ENCODE results near the gene JMJD1C.
A peak's percentile ranks its signal among the peaks of the same experiment; 100 is the strongest.

The JMJD1C gene

DNA sequence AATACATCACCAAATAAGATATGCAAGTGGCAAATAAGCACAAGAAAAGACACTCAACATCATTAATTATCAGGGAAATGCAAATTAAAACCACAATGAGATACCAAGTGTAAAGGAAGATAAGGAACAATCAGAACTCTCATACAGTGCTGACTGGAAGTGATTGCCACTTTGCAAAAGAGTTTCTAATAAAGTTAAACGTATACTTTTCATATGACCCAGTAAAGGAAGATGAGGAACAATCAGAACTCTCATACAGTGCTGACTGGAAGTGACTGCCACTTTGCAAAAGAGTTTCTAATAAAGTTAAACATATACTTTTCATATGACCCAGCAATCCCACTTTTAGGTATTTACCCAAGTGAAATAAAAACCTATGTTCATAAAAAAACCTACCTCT is 12.2 kb upstream of the JMJD1C start:
- DNase-seq, result no peak

DNA sequence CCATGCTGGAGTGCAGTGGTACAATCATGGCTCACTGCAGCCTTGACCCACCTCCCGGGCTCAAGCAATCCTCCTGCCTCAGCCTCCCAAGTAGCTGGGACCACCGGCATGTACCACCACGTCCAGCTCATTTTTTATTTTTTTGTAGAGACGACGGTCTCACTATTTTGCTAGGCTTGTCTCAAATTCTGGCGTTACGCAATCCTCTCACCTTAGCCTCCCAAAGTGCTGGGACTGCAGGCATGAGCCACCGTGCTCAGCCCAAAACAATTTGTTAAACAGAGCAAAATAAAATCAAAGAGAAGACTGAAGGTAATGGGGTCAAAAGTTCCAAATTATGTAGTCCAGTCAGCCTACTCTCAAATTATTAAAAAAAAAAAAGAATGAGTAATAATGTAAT is 8.7 kb upstream of the JMJD1C start:
- DNase-seq, result no peak

DNA sequence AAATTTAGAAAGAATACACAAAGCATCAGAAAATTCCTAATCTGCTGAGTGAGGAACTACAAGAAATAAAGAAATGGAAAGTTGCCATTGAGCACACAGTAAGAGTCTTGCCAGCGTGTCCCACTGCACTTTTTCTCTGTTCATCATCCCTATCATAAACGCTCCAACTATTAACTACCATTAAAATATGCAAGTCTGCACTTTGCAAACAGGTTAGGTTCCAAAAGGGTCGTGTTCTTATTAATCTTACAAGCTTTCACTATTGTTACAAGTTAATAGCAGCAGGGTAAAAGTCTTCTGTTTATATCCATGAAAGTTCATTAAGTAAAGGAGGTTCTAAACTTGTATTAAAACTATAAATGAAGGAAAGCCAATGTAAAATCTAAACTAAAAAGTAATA is 5.2 kb upstream of the JMJD1C start:
- DNase-seq, result no peak

DNA sequence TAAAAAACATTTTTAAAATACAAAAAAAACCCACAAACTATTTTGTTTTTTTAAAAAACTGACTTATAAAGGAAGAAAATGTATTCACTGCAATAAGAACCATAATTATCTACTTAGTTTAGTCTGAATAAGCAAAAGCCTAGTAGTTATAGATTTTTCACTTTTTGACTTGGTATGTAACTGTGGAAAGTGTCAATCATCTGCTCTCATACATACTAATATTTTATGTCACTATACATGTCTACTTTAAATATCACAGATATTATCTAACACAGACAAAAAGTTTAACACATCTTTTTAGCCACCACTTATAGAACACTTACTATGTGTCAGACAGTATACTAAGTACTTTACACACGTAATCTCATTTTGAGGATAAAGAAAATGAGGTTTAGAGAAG is 3.2 kb upstream of the JMJD1C start:
- DNase-seq, result no peak

DNA sequence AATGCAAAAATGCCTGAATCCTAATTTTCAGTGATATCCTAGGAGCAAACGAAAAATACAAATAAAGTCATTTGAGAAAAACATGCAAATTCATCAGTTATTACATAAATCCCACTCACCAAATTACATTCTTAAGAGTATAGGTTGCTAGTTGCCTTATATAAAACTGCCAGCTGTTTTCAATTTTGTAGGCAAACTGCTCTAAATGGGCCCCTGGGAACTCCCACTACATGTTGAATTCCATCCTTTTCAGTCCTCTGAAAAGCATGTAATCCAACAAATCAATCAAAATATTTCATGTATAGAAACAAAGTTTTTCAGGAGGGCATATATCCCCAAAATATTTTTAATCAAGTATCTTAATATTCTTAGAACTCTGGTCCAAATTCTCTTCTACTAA is 2.1 kb upstream of the JMJD1C start:
- no peak for DNase-seq

DNA sequence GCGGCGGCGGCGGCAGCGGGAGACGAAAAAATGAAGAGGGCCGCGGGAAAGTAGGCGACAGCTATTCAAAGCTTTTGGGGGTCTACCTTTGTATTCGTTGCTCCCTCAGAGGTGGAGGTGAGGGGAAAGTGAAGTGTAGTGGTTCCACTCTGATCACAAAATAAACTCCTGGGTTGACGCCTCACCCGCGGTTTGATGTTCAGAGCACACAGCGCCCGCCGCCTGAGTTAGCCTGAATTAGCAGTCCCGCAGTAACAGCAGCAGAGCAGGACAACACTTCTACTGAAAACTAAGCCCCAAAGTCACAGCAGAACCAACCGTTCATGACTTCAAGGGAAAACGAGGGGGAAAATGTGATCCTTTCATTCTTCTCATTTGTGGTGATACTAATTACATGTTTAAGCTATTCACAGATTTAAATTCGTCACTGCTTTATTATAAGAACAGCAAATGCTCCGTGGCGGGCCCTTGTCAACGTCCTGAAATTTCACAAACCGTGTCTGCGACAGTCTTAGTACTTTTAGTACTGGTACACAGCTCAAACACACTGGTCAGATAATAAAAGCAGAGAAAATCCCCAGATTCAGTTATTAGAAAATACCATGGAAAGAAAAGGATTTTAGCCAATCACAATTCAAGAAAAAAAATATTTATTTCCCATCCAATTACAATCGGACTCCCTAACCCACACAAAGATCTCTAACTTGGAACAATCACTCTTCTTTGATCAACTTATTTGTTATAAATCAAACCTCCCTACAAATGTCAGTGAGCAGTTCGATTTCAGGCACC is 563 bp upstream of the JMJD1C start:
- DNase-seq, result peak; percentile 29

DNA sequence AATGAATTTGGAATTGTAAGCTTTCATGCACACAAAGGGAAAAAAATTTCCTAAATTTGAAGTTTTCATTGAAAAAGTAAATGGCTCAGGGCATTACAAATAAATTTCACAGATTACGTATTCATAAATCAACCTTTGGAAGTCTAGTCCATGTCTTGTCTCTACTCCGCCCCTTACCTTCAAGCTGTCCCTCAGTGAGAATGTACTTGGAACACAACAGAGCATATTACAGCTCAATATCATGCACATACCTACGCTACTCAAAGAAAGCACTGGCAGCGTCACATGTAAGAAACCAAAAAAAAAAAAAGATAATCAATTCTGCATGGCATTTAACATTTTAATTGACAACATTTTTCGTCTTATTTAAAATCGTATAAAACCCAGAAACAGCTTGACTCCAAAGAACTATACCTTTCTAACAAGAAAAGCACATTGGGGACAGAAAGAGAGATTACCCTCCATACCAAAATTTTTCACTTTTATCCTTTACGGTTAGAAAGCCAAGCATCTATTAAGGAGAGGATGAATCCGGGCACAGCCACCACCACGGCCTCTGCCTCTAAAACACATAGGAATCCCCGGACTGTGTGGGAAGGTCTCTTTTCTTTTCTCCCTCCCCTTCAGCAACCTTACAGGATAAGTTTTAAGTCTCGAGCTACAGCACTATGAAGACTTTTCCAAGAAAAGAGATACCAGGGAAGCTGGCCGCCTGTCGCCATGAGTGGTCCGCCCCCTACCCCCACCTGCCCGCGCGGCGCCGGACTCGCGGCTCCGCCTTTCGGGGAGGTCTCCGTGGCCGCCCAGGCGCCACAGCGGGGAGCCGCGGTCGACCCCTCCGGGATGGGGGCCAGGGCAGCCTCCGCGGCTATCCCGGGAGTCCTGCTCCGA is 1.1 kb downstream of the JMJD1C start:
- peak; percentile 41 for DNase-seq

DNA sequence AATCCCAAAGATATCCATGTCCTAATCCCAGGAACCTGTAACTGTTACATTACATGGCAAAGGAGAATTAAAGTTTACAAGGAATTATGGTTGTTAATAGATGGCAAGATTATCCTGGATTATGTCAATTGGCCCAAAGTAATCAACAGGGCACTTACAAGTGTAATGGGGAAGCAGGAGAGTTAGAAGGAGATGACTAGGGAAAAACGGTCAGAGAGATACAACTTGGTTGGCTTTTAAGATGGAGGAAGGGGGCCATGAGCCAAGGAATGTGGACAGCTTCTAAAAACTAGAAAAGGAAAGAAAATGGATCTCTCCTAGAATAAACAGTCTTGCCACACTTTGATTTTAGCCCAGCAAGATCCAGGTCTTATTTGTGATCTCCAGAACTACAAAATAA is 3.3 kb downstream of the JMJD1C start:
- no peak for DNase-seq

DNA sequence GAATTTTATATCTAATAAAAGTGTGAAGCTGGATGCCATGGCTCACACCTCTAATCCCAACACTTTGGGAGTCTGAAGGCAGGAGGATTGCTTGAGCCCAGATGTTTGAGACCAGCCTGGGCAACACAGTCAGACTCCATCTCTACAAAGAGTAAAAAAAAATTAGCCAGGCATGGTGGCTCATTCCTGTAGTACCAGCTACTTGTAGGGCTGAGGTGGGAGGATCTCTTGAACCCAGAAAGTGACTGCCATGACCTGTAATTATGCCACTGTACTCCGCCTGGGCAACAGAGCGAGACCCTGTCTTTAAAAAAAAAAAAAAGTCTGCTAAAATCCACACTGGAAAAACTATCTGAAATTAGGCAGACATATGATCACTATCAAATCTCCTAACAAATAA is 7.6 kb downstream of the JMJD1C start:
- DNase-seq, result no peak

DNA sequence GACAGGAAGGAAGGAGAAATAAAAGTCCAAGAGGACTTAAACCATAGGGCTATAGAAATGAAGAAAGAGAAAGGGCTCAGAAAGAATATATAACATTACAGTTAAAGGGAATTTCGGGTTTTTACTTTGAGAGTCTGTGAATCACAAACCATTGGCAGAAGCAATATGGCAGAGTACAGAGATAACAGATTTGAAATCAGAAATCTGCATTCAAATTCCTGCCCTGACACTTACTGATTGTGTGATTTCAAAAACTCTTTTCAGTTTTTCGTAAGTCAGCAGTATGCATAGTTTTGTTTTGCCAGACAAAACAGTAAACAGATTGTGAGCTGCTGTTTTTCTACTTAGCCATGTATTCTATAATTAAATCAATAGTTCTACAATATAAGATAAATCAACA is 8.2 kb downstream of the JMJD1C start:
- DNase-seq, result no peak

DNA sequence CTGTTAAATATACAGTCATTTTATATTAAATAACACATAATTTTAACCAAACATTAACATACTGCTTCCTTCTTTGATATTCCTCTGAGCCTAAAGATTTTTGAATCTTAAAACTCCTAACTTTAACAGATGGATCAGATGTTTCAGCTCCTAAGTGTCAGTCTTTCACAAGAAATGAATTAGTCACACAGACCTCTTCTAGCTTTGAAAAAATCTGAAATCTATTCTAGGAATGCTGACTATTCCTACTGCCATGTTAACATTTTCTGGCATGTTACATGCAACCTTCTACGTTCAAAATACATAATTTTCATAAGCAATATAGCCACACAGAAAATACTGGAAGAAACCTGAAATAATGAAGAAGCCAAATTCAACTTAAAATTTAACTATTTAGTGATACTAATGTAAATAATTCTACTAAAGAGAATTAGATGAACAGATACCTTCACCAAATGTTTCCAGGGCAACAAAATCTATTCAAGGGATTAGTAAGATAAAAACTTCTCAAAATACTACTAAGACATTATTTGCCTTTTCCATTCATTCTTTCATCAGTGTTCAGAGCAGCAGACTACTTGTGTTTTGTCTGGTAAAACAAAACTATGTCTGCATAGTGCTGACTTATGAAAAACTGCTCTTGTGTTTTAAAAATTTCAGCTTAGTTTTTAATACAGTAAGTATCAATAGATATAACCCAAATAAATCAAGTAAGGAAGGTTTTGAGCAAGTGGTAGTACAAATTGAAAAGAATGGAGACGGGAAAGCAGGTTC is 9.2 kb downstream of the JMJD1C start:
- DNase-seq, result no peak

DNA sequence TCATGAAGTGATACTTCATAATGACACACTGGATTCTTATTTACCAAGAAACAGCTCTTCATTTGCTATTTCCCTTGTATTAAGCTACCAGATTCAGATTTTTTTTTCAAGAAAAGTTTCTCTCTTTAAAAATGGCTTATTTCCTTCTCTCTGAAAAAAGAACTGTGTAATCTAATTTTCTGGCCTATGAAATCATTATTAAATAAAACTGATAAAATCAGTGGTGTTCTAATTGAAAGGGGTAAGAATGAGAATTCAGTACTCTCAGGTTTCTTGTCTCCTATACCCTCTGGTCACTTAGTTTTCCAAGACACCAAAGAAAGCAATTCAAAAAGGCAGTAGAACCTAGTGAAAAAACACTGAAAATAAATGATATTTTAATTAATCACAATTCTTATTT is 10.3 kb downstream of the JMJD1C start:
- DNase-seq, result no peak

DNA sequence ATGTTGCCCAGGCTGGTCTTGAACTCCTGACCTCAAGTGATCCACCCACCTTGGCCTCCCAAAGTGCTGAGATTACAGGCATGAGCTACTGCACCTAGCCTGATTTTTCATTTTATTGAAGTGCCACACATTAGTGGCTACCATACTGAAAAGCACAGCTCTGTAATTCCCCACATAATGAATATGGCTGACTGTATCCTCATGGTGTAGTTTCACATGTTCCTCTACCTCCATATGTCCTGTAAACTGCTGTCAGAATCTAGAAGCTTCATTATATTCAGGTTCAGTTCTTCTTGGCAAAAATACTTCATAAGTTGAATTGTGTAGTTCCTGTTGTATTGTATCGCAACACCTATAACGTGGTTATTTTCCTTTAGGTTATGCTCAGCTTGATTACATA is 11.1 kb downstream of the JMJD1C start:
- DNase-seq, result no peak

DNA sequence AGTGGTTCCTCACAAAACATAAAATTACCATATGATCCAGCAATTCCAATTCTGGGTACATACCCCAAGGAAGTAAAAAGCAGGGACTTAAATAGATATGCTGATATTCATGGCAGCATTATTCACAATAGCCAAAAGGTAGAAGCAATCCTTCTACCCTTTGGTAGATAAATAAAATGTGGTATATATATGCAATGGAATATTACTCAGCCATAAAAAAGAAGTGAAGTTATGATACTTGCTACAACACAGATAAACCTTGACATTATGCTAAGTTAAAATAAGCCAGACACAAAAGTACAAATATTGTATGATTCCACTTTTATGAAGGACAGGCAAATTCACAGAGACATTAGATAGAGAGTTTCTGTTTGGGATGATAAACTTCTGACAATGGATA is 13.3 kb downstream of the JMJD1C start:
- DNase-seq, result no peak

DNA sequence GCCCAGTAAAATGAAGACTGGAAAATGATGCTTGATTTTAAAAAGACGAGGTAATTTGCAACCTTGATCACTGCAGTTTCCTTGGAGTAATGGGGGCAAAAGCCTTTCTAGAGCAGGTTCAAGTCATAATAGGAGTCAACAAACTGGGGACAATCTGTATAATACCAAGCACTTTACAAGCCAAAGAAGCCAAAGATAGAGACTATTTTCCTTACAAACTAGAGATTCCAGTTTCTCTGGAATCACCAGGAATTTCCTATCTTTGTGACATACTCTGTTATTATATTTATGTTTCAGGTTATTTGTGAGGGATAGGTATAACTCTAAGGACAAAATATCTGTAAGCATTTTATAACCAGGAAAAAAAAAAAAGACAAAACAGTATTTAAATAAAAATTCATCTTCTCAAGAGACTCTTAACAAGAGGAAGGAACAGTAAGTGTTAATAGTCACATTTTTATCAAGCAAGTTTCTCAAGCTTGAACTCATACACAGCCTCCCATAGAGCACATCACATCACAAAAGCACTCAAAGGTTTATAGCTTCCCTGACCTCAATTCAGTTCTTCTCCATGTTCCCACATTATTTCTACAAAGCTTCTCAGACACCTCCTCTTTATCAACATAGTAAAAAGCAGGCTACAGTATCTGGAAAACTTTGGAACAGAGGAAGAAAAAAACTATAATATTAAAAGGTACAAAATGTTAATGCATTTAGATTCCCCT is 18.9 kb downstream of the JMJD1C start:
- no peak for DNase-seq

DNA sequence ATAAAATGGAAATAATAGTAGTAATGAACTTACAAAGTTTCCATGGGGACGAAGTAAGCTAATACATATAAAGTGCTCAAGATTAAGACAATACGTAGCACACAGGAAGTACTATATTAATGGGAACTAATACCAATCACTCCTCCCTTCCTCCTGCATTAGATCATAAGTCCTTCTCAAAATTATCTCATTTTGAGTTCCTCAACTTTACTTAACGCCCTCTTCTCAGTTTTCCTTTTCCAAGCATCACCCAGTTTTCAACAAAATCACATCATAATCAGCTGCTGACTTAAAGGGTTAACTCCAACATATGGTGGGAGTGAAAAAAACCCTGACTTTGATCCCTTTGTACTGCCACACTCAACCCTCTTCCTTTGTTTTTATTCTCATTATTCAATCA is 24.4 kb downstream of the JMJD1C start:
- DNase-seq, result no peak

DNA sequence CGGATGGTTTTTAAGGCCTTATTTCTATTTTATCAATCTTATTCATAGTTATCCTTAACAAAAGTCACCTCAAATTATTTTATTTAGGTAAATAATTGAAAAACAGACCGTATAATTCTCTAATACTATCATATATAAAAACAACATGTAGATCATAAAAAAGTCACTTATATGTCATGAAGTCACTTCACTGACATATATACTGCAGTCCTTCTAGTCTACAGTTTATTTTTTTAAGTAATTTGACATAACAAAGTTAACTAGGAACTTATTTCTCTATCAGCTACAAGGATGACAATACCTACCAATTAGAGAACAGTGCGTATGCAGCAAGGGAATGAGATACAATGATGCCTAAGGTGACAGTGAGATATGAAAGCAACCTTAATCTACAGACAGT is 26.2 kb downstream of the JMJD1C start:
- no peak for DNase-seq

DNA sequence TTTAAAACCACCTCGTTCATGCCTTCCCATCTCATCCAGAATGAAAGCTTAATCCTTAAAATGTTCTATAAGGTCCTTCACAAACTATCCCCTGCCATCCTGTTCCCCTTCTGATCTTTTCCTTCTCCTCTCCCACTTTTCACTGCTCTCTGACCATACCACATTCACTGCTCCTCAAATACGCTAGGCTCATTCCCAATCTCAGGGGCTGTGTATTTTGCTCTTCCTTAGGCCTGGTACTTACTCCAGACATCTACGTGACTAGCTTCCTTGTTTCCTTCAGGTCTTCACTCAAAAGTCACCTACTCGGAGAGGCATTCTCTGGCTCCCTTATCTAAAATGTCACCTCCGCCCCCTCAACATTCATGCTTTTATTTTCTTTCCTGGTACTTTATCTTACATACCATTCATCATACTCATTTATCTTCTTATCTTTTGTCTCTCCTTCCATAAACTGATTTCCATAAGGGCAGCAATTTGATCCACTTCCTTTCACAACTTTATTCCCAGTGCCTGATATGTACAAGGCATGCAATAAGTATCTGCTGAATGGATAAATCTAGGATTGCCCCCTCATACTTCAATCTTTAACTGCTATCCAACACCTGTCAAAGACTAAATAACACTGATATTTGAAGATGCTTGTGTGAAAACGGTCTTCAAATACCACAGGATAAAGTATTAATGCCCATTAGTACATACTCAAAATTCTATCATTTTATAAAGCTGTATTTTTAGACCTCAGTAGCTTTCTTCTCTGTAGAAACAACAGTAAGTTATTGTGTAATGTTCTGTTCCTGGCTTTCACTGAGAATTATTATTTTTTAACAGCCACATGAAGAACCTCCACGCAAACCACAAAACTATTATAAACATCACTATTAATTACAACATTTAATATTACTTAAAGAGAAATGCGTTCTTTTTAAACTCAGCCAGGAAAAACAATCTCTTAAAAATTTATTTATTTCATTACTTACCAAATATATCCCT is 27.0 kb downstream of the JMJD1C start:
- DNase-seq, result no peak

DNA sequence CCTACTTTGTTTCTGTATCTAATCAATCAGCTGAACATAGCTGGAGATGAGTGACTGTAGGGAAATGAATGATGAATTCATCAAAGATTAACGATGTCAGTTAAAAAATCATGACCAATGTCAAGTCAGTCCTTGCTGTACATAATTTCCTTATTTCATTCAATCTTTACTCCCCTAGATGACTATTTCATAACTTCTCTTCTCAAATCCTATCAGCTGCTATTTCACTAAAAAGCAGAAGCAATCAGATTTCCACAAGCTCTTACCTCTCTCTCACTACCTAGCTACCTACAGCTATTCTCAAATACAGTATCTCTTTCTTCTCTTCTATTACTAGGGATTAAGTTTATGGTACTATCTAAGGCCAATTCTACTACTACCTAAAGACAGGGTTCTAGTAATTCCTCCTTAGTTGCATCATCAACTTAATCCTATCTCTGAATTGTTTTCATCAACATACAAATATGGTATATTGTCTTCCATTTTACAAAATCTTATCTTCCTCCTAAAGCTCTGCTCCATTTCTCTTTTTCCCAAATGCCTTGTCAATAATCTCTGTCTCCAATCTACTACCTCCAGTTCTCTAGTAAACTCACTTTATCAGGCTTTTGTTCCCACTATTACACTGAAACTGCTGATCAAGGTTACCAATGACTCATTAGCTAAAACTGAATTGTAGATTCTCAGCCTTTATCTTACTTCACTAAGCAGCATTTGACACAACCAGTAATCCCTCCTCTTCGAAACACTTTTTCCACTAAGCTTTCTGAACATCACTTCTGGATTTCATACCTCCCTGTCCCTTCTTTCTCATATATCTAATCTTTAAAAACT is 28.4 kb downstream of the JMJD1C start:
- DNase-seq, result no peak

DNA sequence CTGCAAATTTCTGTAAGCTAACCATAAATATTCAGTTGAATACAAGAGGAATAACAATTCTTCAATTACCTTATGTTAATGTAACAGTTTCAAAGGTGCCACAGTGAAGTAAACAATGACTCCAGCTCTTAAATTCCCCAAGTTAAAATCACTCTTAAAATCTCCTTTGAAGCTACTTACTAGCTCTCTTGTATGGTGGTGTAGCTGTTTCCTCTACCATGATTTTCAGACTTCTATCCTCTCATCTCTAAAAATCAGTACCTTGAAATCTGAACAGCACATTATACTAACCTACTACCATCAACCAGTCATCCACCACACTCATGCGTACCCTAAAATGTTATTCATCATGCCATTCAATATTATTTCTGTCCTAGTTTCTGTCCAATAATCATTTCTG is 29.6 kb downstream of the JMJD1C start:
- no peak for DNase-seq

Data from NCI-H1105 (cell line).